ENCODE measurements around the gene CNR2. TPM values are rescaled to one million over a fixed set of nuclear protein-coding genes. Genes with fewer than 3 reads are reported as not detected.
"Not testable (repeated sequence)": the region's sequence is repeated elsewhere in the genome, so short reads cannot be mapped to it uniquely, and the experiment has no call there.

The CNR2 gene
- total RNA-seq, 2 donors from 2014 or later: not detected

DNA sequence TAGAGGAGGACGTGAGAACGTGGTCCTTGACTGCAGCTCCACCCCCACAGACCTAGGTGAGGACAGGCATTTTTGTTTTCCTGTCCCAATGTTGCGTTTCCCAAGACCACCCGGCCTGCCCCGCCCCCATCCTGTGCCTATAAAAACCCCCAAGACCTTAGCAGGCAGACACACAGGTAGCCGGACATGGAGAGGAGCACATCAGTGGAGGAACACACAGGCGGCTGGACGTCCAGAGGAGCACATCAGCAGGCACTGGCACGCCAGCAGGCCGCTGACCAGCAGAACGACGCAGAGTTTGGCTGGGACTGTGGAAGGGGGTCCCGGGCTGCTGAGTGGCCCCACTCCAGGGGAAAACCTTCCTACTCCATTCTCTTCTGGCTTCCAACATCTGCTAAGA, 75.3 kb downstream of the CNR2 start:
- no peak overlapping the region for H3K4me3 ChIP-seq
- no peak overlapping the region for H3K27ac ChIP-seq

DNA sequence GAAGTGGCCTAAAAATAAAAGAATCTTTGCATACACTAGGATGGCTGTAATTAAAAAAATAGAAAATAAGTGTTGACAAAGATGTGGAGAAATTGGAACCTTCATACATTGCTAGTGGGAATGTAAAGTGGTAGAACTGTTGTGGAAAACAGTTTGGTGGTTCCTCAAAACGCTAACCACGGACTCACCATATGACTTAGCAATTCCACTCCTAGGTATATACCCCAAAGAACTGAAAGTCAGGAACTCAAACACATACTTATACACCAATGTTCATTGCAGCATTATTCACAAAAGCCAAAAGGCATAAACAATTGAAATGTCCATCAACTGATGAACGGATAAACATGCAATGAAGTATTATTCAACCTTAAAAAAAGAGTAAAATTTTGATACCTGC, 77.1 kb downstream of the CNR2 start:
- intact Hi-C loops (cut with DNase I): no loop called here
- no peak overlapping the region for H3K4me3 ChIP-seq
- DNase-seq (ENCODE audit: low spot score): no peak
- no peaks in the 10 kb centered on the region for H3K36me3 ChIP-seq
- H3K27me3 ChIP-seq (replicated peaks; ENCODE audit: insufficient read depth): no peaks in the 10 kb centered on the region
- H3K4me1 ChIP-seq (replicated peaks): no peaks in the 10 kb centered on the region
- TF ChIP-seq, protein P1, sequence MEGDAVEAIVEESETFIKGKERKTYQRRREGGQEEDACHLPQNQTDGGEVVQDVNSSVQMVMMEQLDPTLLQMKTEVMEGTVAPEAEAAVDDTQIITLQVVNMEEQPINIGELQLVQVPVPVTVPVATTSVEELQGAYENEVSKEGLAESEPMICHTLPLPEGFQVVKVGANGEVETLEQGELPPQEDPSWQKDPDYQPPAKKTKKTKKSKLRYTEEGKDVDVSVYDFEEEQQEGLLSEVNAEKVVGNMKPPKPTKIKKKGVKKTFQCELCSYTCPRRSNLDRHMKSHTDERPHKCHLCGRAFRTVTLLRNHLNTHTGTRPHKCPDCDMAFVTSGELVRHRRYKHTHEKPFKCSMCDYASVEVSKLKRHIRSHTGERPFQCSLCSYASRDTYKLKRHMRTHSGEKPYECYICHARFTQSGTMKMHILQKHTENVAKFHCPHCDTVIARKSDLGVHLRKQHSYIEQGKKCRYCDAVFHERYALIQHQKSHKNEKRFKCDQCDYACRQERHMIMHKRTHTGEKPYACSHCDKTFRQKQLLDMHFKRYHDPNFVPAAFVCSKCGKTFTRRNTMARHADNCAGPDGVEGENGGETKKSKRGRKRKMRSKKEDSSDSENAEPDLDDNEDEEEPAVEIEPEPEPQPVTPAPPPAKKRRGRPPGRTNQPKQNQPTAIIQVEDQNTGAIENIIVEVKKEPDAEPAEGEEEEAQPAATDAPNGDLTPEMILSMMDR (IDR thresholded peaks at IDR 0.05): no peak
- no peak for TF ChIP-seq POLR2AphosphoS5 (IDR thresholded peaks at IDR 0.05)
- no peak overlapping the region for H3K27ac ChIP-seq
- WGBS: 73% methylated on average over 3 of the region's 3 CpGs
- no peaks in the 10 kb centered on the region for H3K9me3 ChIP-seq

More for the DNA sequence above, 75.3 kb downstream of the CNR2 start:
- TF ChIP-seq, protein P1 (IDR thresholded peaks at IDR 0.05): no peak
- no peak for TF ChIP-seq POLR2AphosphoS5 (IDR thresholded peaks at IDR 0.05)
- no peak for TF ChIP-seq POLR2A (IDR thresholded peaks at IDR 0.05)
- intact Hi-C loops (cut with DNase I): no loop called here
- Histone ChIP-seq H3K4me1 (replicated peaks) (no peaks in the 10 kb centered on the region), H3K27me3 (replicated peaks; ENCODE audit: insufficient read depth) (no peaks in the 10 kb centered on the region), H3K36me3 (no peaks in the 10 kb centered on the region), H3K9me3 (no peaks in the 10 kb centered on the region)
- DNase-seq (ENCODE audit: low spot score): no peak
- 11% methylated on average over 13 of the region's 13 CpGs for WGBS

DNA sequence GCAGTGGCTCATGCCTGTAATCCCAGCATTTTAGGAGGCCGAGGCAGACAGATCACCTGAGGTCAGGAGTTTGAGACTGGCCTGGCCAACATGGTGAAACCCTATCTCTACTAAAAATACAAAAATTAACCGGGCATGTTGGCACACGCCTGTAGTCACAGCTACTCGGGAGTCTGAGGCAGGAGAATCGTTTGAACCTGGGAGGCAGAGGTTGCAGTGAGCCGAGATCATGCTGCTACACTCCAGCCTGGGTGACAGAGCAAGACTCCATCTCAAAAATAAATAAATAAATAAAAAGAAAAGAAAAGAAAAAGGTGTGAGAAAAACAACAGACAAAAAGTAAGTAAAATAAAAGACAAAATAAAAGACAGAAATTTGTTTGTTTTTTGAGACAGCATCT, 79.0 kb downstream of the CNR2 start:
- WGBS: 47% methylated on average over 6 of the region's 6 CpGs
- DNase-seq (ENCODE audit: low spot score); intact Hi-C loops (cut with DNase I); H3K9me3 ChIP-seq; H3K4me3 ChIP-seq; H3K36me3 ChIP-seq; H3K27me3 ChIP-seq (replicated peaks; ENCODE audit: insufficient read depth); H3K27ac ChIP-seq; H3K4me1 ChIP-seq (replicated peaks): not testable (repeated sequence)

DNA sequence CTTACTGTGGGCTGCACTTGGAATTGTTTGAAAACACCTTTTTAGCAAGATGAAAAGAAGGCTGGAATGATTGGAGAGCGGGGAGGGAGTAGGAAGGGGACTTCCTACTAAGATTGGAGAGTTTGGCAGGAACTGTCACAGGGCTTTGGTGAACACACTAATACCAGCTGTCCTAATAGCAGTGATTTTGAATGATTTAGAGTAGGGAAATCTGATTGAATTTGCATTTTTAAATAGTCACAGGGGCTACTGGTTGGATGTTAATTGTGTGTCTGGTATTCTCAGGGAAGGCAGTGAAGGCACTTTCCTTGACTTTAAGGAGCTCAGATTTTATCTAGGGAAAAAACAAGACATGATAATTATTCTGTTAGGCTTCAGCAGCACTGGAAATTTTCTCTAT, 85.4 kb downstream of the CNR2 start:
- Histone ChIP-seq H3K27ac (no peak overlapping the region), H3K9me3 (no peaks in the 10 kb centered on the region), H3K4me3 (no peak overlapping the region), H3K27me3 (replicated peaks; ENCODE audit: insufficient read depth) (no peaks in the 10 kb centered on the region), H3K36me3 (no peaks in the 10 kb centered on the region), H3K4me1 (replicated peaks) (no peaks in the 10 kb centered on the region)
- 87% methylated on average over 1 of the region's 1 CpG for WGBS
- intact Hi-C loops (cut with DNase I): no loop called here
- no peak for DNase-seq (ENCODE audit: low spot score)
- TF ChIP-seq POLR2AphosphoS5 (IDR thresholded peaks at IDR 0.05): no peak
- TF ChIP-seq, protein P1 (IDR thresholded peaks at IDR 0.05): no peak
- no peak for TF ChIP-seq POLR2A (IDR thresholded peaks at IDR 0.05)

DNA sequence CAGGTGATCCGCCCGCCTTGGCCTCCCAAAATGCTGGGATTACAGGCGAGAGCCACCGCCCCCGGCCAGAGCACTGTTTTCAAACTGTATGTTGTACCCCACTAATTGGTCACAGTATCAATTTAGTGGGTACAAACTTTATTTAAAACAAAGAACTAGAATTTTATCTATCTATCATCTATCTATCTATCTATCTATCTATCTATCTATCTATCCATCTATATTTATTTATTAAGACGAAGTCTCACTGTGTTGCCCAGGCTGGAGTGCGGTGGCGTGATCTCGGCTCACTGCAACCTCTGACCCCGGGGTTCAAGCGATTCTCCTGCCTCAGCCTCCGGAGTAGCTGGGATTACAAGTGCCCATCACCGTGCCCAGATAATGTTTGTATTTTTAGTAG, 86.6 kb downstream of the CNR2 start:
- H3K4me3 ChIP-seq; intact Hi-C loops (cut with DNase I); H3K9me3 ChIP-seq; H3K27me3 ChIP-seq (replicated peaks; ENCODE audit: insufficient read depth); H3K36me3 ChIP-seq; DNase-seq (ENCODE audit: low spot score); H3K4me1 ChIP-seq (replicated peaks); H3K27ac ChIP-seq: not testable (repeated sequence)
- 98% methylated on average over 13 of the region's 13 CpGs for WGBS

DNA sequence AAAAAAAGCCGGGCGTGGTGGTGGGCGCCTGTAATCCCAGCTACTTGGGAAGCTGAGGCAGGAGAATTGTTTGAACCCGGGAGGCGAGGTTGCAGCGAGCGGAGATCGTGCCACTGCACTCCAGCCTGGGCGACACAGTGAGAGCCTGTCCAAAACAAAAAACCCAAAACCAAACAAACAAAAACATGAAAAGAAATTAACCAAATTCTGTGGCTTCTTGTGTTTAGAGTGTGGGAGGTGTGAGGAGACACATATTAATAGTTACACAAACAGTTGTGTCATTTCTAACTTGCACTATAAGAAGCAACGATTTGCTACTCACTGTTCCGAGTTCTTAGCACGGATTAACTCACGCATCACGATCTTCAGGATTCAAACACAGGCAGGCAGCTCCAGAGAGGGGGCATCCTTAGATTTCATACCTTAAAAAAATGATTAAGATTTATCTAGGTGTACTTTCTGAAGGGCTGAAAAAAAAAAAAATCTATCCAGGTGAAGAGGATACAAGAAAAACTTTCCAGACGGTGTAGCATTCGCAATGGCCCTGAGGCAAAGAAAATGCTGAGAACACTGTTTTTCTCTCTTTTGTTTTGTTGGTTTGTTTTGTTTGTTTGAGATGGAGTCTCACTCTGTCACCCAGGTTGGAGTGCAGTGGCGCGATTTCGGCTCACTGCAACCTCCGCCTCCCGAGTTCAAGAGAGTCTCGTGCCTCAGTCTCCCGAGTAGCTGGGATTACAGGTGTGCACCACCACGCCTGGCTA, 87.2 kb downstream of the CNR2 start:
- Histone ChIP-seq H3K36me3 (no peaks in the 10 kb centered on the region), H3K4me3 (peak overlapping the region; percentile 67 to 79), H3K4me1 (replicated peaks) (no peaks in the 10 kb centered on the region), H3K9me3 (no peaks in the 10 kb centered on the region), H3K27me3 (replicated peaks; ENCODE audit: insufficient read depth) (no peaks in the 10 kb centered on the region), H3K27ac (peak overlapping the region; percentile 84 to 91)
- intact Hi-C loops (cut with DNase I): no loop called here
- 58% methylated on average over 24 of the region's 24 CpGs for WGBS
- TF ChIP-seq POLR2A (IDR thresholded peaks at IDR 0.05) (no peak), POLR2AphosphoS5 (IDR thresholded peaks at IDR 0.05) (no peak)
- TF ChIP-seq, protein P1 (IDR thresholded peaks at IDR 0.05): no peak
- DNase-seq (ENCODE audit: low spot score): no peak

All from prostate gland (tissue), 2 donors.